Testis (tissue), 2 donors: ENCODE data around the gene HNRNPR.

Source experiments
- CTCF ChIP-seq, 3 experiments: fragments of 450-650 bp in 2 of 3; fragments of 200-600 bp in 1 of 3; sonication (generic) in 1 of 3; IDR thresholded peaks; one replicate each; pipeline ENCODE4 v1.5.1; 2016 to 2019; ENCODE audit warnings: antibody characterized with exemption in 3 of 3, mild to moderate bottlenecking in 2 of 3, moderate library complexity in 1 of 3
- POLR2A ChIP-seq: fragments of 450-650 bp; IDR thresholded peaks from one replicate; pipeline ENCODE4 v1.6.1; 2017; ENCODE audit warnings: antibody characterized with exemption, mild to moderate bottlenecking, moderate library complexity

- TF ChIP-seq POLR2A (no peak), CTCF (IDR thresholded peaks at IDR 0.05) (no peak)
Measured at GRCh38 chr1:23283667-23284602, 60.1 kb downstream of the HNRNPR start.
